ENCODE results near the gene DDR2.

Gene DDR2

DNA sequence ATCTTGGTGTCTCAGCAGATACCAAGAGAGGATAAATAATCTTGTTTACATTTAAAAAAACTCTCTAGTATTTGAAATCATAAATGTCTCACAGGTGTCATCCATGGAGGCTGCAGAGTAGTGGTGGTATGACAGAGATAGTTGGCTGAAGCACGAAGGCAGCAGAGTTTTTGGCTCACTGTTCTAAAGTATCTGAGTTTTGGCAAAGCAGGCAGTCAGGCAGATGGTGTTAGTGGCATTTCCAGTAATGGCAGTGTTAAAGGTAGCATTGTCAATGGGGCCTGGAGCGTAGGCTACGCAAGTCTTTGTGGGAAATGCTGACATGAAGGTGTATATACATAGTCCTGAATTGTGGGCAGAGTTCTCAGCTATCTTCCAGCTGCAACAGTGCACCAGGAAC, 89.8 kb downstream of the DDR2 start:
- Histone ChIP-seq H3K4me2 (ENCODE audit: insufficient read depth, low read length, poor library complexity, severe bottlenecking) (no peak overlapping the region), H2AFZ (ENCODE audit: low read length) (no peak overlapping the region), H3K4me3 (ENCODE audit: low read length in 2 of 2) (no peak overlapping the region), H3K36me3 (replicated peaks in 1 of 2; ENCODE audit: control insufficient read depth in 2 of 2, insufficient read depth in 2 of 2, low read length in 2 of 2) (no peaks in the 10 kb centered on the region), H3K4me1 (ENCODE audit: control insufficient read depth in 2 of 2, insufficient read depth in 1 of 2, low read depth in 1 of 2, low read length in 2 of 2) (peaks cover 0 to 2% of the 10 kb centered on the region in 2 donors), H2AK5ac (ENCODE audit: low read depth, low read length) (no peak overlapping the region), H2BK120ac (ENCODE audit: low read depth, low read length) (no peak overlapping the region), H3K18ac (ENCODE audit: low read length) (no peak overlapping the region), H4K8ac (ENCODE audit: low read depth, low read length) (no peak overlapping the region), H2BK5ac (ENCODE audit: low read length) (no peak overlapping the region), H2BK12ac (ENCODE audit: low read length) (no peak overlapping the region), H2BK15ac (ENCODE audit: low read length) (no peak overlapping the region), H3K23ac (ENCODE audit: low read depth, low read length, poor library complexity) (no peak overlapping the region), H3K9me3 (replicated peaks in 1 of 2; ENCODE audit: control insufficient read depth in 2 of 2, insufficient read depth in 1 of 2, low read depth in 1 of 2, low read length in 2 of 2) (peaks cover 0 to 2% of the 10 kb centered on the region in 2 donors), H3K4ac (ENCODE audit: low read length) (no peak overlapping the region), H3K9ac (ENCODE audit: low read depth, low read length, poor library complexity) (no peak overlapping the region), H3K27me3 (ENCODE audit: control insufficient read depth in 3 of 3, insufficient read depth in 3 of 3, low read depth in 1 of 3, low read length in 3 of 3) (no peaks in the 10 kb centered on the region), H3K27ac (replicated peaks; ENCODE audit: low read length) (no peak overlapping the region), H3K14ac (ENCODE audit: low read length) (no peak overlapping the region), H3K79me1 (ENCODE audit: low read depth, low read length) (no peaks in the 10 kb centered on the region), H4K91ac (ENCODE audit: low read depth, low read length, poor library complexity) (no peak overlapping the region)
- WGBS, 2 donors (ENCODE audit: extremely low coverage in 2 of 2, insufficient read length in 2 of 2, insufficient replicate concordance in 1 of 2), result no CpG with 5 or more reads among the region's 3 CpGs
- DNase-seq (ENCODE audit: low spot score), result no peak

DNA sequence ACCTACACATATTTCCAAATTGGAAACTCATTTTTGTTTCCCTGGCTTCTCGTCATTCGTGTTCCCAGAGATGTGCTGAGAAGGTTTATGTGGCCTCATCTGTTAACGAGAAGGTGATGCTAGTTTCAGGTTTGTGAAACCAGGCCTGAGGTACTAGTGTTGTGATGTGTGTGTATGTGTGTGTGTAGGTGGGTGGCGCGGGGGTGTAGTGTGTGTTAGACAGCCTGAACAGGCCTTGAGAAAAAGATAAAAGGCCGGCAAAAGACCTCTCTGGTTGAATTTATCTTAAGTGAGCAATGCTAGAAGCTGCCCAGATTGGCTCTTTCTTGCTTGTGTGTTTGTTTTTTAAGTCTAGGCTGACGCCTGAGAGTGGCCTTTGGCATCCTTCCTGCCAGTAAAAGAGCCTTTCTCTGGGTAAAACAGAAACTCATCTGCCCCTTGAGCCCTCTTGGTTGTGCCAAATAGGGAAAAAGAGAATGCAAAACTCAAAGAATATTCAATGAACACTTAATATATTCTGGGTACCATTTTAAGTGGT, 92.4 kb downstream of the DDR2 start:
- Histone ChIP-seq H3K36me3 (replicated peaks in 1 of 2; ENCODE audit: control insufficient read depth in 2 of 2, insufficient read depth in 2 of 2, low read length in 2 of 2) (no peaks in the 10 kb centered on the region), H4K8ac (ENCODE audit: low read depth, low read length) (no peak overlapping the region), H3K4me2 (ENCODE audit: insufficient read depth, low read length, poor library complexity, severe bottlenecking) (no peak overlapping the region), H3K27me3 (ENCODE audit: control insufficient read depth in 3 of 3, insufficient read depth in 3 of 3, low read depth in 1 of 3, low read length in 3 of 3) (no peaks in the 10 kb centered on the region), H3K4ac (ENCODE audit: low read length) (no peak overlapping the region), H3K79me1 (ENCODE audit: low read depth, low read length) (no peaks in the 10 kb centered on the region), H2AFZ (ENCODE audit: low read length) (no peak overlapping the region), H2BK5ac (ENCODE audit: low read length) (no peak overlapping the region), H4K91ac (ENCODE audit: low read depth, low read length, poor library complexity) (no peak overlapping the region), H2BK15ac (ENCODE audit: low read length) (no peak overlapping the region), H3K9ac (ENCODE audit: low read depth, low read length, poor library complexity) (no peak overlapping the region), H3K23ac (ENCODE audit: low read depth, low read length, poor library complexity) (no peak overlapping the region), H3K9me3 (replicated peaks in 1 of 2; ENCODE audit: control insufficient read depth in 2 of 2, insufficient read depth in 1 of 2, low read depth in 1 of 2, low read length in 2 of 2) (peaks cover 0 to 2% of the 10 kb centered on the region in 2 donors), H2BK120ac (ENCODE audit: low read depth, low read length) (no peak overlapping the region), H3K27ac (replicated peaks; ENCODE audit: low read length) (no peak overlapping the region), H3K4me3 (ENCODE audit: low read length in 2 of 2) (no peak overlapping the region), H3K18ac (ENCODE audit: low read length) (no peak overlapping the region), H2AK5ac (ENCODE audit: low read depth, low read length) (no peak overlapping the region), H3K14ac (ENCODE audit: low read length) (no peak overlapping the region), H2BK12ac (ENCODE audit: low read length) (no peak overlapping the region), H3K4me1 (ENCODE audit: control insufficient read depth in 2 of 2, insufficient read depth in 1 of 2, low read depth in 1 of 2, low read length in 2 of 2) (peaks cover 0 to 2% of the 10 kb centered on the region in 2 donors)
- DNase-seq (ENCODE audit: low spot score), result no peak
- no CpG with 5 or more reads among the region's 7 CpGs for WGBS, 2 donors (ENCODE audit: extremely low coverage in 2 of 2, insufficient read length in 2 of 2, insufficient replicate concordance in 1 of 2)

DNA sequence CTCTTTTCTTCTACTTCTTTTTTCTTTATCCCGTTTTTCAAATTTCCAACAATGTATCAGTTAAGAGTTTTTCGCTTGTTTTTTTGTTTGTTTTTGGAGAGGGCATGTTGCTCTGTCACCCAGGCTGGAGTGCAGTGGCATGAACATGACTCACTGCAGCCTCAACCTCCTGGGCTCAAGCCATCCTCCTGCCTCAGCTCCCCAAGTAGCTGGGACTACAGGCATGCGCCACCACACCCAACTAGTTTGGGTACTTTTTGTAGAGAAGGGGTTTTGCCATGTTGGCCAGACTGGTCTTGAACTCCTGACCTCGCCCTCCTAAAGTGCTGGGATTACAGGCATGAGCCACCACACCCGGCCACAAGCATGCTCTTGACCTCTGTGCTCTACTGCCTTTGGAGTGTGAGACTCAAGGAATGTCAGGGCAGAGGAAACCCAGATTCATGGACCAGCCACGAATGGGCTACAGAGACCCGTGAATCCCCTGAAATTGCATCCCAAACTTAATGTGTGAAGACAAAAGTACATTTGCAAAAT, 93.1 kb downstream of the DDR2 start:
- no CpG with 5 or more reads among the region's 7 CpGs for WGBS, 2 donors (ENCODE audit: extremely low coverage in 2 of 2, insufficient read length in 2 of 2, insufficient replicate concordance in 1 of 2)
- no peak overlapping the region for H3K23ac ChIP-seq (ENCODE audit: low read depth, low read length, poor library complexity)

DNA sequence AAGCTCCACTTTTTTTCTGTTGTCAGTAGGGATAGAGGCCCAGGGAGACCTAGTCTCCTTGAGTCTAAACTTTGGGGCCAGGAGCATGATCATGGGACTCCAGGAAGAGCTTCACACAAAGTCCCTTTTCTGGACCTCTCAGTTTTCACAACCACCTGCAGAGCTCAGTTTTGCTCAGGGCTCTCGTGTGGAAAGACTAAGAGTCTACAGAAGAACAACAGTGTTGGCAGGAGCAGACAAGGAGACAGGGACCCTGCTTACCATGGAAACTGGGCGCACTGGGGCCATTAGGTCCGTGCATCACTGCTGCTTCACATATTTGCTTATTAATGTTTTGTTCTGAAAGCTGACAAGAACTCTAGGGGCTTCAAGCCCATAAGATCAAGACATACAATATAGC, 94.3 kb downstream of the DDR2 start:
- H4K91ac ChIP-seq (ENCODE audit: low read depth, low read length, poor library complexity), result no peak overlapping the region
- no peak overlapping the region for H2AK5ac ChIP-seq (ENCODE audit: low read depth, low read length)
- H4K8ac ChIP-seq (ENCODE audit: low read depth, low read length), result no peak overlapping the region
- DNase-seq (ENCODE audit: low spot score), result no peak
- H3K9ac ChIP-seq (ENCODE audit: low read depth, low read length, poor library complexity), result no peak overlapping the region
- H3K4ac ChIP-seq (ENCODE audit: low read length), result no peak overlapping the region
- WGBS, 2 donors (ENCODE audit: extremely low coverage in 2 of 2, insufficient read length in 2 of 2, insufficient replicate concordance in 1 of 2), result no CpG with 5 or more reads among the region's 3 CpGs
- H3K27ac ChIP-seq (replicated peaks; ENCODE audit: low read length), result no peak overlapping the region
- H3K36me3 ChIP-seq (replicated peaks in 1 of 2; ENCODE audit: control insufficient read depth in 2 of 2, insufficient read depth in 2 of 2, low read length in 2 of 2), result no peaks in the 10 kb centered on the region
- H2BK5ac ChIP-seq (ENCODE audit: low read length), result no peak overlapping the region
- no peaks in the 10 kb centered on the region for H3K27me3 ChIP-seq (ENCODE audit: control insufficient read depth in 3 of 3, insufficient read depth in 3 of 3, low read depth in 1 of 3, low read length in 3 of 3)
- H2AFZ ChIP-seq (ENCODE audit: low read length), result no peak overlapping the region
- H3K14ac ChIP-seq (ENCODE audit: low read length), result no peak overlapping the region
- H3K4me3 ChIP-seq (ENCODE audit: low read length in 2 of 2), result no peak overlapping the region
- H3K18ac ChIP-seq (ENCODE audit: low read length), result no peak overlapping the region
- no peak overlapping the region for H2BK12ac ChIP-seq (ENCODE audit: low read length)
- no peak overlapping the region for H2BK15ac ChIP-seq (ENCODE audit: low read length)
- H3K23ac ChIP-seq (ENCODE audit: low read depth, low read length, poor library complexity), result no peak overlapping the region
- no peak overlapping the region for H3K4me2 ChIP-seq (ENCODE audit: insufficient read depth, low read length, poor library complexity, severe bottlenecking)
- H3K79me1 ChIP-seq (ENCODE audit: low read depth, low read length), result no peaks in the 10 kb centered on the region
- H3K4me1 ChIP-seq (ENCODE audit: control insufficient read depth in 2 of 2, insufficient read depth in 1 of 2, low read depth in 1 of 2, low read length in 2 of 2), result peaks cover 0 to 2% of the 10 kb centered on the region in 2 donors
- H3K9me3 ChIP-seq (replicated peaks in 1 of 2; ENCODE audit: control insufficient read depth in 2 of 2, insufficient read depth in 1 of 2, low read depth in 1 of 2, low read length in 2 of 2), result peaks cover 0 to 2% of the 10 kb centered on the region in 2 donors
- no peak overlapping the region for H2BK120ac ChIP-seq (ENCODE audit: low read depth, low read length)

More for the DNA sequence above, 93.1 kb downstream of the DDR2 start:
- H3K79me1 ChIP-seq (ENCODE audit: low read depth, low read length), result no peaks in the 10 kb centered on the region
- H2BK5ac ChIP-seq (ENCODE audit: low read length), result no peak overlapping the region
- H3K4me3 ChIP-seq (ENCODE audit: low read length in 2 of 2), result no peak overlapping the region
- H3K9me3 ChIP-seq (replicated peaks in 1 of 2; ENCODE audit: control insufficient read depth in 2 of 2, insufficient read depth in 1 of 2, low read depth in 1 of 2, low read length in 2 of 2), result peaks cover 0 to 2% of the 10 kb centered on the region in 2 donors
- H3K27ac ChIP-seq (replicated peaks; ENCODE audit: low read length), result no peak overlapping the region
- H2BK12ac ChIP-seq (ENCODE audit: low read length), result no peak overlapping the region
- H3K14ac ChIP-seq (ENCODE audit: low read length), result no peak overlapping the region
- H2BK120ac ChIP-seq (ENCODE audit: low read depth, low read length), result no peak overlapping the region
- H3K4me1 ChIP-seq (ENCODE audit: control insufficient read depth in 2 of 2, insufficient read depth in 1 of 2, low read depth in 1 of 2, low read length in 2 of 2), result peaks cover 0 to 2% of the 10 kb centered on the region in 2 donors
- H3K4me2 ChIP-seq (ENCODE audit: insufficient read depth, low read length, poor library complexity, severe bottlenecking), result no peak overlapping the region
- H3K9ac ChIP-seq (ENCODE audit: low read depth, low read length, poor library complexity), result no peak overlapping the region
- no peak overlapping the region for H3K4ac ChIP-seq (ENCODE audit: low read length)
- no peaks in the 10 kb centered on the region for H3K27me3 ChIP-seq (ENCODE audit: control insufficient read depth in 3 of 3, insufficient read depth in 3 of 3, low read depth in 1 of 3, low read length in 3 of 3)
- no peak overlapping the region for H4K8ac ChIP-seq (ENCODE audit: low read depth, low read length)
- no peaks in the 10 kb centered on the region for H3K36me3 ChIP-seq (replicated peaks in 1 of 2; ENCODE audit: control insufficient read depth in 2 of 2, insufficient read depth in 2 of 2, low read length in 2 of 2)
- no peak overlapping the region for H2AFZ ChIP-seq (ENCODE audit: low read length)
- H4K91ac ChIP-seq (ENCODE audit: low read depth, low read length, poor library complexity), result no peak overlapping the region
- H2AK5ac ChIP-seq (ENCODE audit: low read depth, low read length), result no peak overlapping the region
- H3K18ac ChIP-seq (ENCODE audit: low read length), result no peak overlapping the region
- no peak for DNase-seq (ENCODE audit: low spot score)
- no peak overlapping the region for H2BK15ac ChIP-seq (ENCODE audit: low read length)
